HG03039 (cell line): ENCODE data around the gene ITPR1.

Experiments used
- ATAC-seq: cut with Tn5 transposase; IDR thresholded peaks from one replicate; pipeline ENCODE4 v1.9.1; 2021; ENCODE audit warnings: mild to moderate bottlenecking, moderate library complexity; ENCODE audit not compliant: unreplicated experiment

Gene ITPR1

GRCh38 chr3:4633078-4634004, 140.2 kb downstream of the ITPR1 start:
- ATAC-seq = no peak

DNA sequence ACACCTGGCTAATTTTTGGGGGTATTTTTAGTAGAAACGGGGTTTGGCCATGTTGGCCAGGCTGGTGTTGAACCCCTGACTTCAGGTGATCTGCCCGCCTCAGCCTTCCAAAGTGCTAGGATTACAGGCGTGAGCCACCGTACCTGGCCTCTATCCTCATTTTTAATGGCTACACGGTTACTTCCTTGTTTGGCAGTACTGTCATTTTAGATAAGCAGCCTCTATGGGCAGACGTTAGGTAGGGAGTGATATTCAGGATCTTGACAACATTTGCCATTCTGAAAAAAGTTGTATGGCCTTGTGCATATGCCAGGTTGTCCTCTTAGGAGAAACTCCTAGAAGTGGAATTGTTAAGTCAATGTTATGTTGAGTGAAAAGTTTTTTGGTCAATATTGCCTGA, 141.7 kb downstream of the ITPR1 start:
- no peak for ATAC-seq

- no peak for ATAC-seq
These were observed 144.1 kb downstream of the ITPR1 start for GRCh38 chr3:4637265-4637664.

GRCh38 chr3:4641863-4642563, 148.9 kb downstream of the ITPR1 start:
- no peak for ATAC-seq

GRCh38 chr3:4642611-4643010, 149.5 kb downstream of the ITPR1 start:
- ATAC-seq = no peak

DNA sequence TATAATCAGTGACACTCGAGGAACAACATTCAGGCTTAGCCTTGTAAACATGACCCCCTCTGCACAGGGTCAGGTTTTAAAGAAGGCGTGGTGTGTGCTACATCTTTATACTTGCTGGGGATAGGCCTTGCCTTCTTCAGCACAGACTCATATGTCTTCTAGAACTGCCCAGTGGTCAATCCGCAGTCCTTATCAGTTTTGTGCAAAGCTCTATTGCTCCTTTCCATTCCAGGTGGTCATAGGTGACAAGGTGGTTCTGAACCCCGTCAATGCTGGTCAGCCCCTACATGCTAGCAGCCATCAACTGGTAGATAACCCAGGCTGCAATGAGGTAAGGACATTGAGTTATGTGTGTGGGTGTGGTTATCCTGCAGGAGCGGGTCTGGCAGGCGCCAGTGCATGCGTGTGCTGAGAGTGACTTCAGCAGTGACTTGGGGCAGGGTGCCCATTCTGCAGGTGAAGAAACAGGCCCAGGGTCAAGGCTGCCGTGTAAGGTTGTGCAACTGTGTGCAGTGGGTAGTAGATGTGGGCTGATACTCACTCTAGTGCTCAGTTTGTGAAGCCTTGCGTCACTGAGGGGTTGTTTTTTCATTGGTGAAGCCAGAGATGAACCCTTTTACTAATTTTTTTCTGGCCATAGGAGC, 150.9 kb downstream of the ITPR1 start:
- ATAC-seq = no peak

GRCh38 chr3:4644951-4645350, 151.8 kb downstream of the ITPR1 start:
- ATAC-seq = no peak

GRCh38 chr3:4645468-4645867, 152.3 kb downstream of the ITPR1 start:
- ATAC-seq = no peak

DNA sequence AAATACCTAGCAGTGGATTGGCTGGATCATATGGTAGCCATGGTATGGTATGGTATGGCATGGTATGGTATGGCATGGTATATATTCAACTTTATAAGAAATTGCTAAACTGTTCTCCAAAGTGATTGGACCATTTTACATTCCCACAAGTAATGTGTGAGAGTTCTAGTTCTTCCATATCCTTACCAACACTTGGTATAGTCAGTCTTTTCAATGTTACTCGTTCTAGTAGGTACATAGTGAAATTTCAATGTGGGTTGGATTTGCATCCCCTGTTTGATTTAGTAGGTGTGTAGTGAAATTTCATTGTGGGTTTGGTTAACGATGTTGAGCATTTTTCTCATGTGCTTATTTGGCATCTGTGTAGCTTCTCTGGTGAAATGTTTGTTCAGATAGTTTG, 154.3 kb downstream of the ITPR1 start:
- no peak for ATAC-seq

DNA sequence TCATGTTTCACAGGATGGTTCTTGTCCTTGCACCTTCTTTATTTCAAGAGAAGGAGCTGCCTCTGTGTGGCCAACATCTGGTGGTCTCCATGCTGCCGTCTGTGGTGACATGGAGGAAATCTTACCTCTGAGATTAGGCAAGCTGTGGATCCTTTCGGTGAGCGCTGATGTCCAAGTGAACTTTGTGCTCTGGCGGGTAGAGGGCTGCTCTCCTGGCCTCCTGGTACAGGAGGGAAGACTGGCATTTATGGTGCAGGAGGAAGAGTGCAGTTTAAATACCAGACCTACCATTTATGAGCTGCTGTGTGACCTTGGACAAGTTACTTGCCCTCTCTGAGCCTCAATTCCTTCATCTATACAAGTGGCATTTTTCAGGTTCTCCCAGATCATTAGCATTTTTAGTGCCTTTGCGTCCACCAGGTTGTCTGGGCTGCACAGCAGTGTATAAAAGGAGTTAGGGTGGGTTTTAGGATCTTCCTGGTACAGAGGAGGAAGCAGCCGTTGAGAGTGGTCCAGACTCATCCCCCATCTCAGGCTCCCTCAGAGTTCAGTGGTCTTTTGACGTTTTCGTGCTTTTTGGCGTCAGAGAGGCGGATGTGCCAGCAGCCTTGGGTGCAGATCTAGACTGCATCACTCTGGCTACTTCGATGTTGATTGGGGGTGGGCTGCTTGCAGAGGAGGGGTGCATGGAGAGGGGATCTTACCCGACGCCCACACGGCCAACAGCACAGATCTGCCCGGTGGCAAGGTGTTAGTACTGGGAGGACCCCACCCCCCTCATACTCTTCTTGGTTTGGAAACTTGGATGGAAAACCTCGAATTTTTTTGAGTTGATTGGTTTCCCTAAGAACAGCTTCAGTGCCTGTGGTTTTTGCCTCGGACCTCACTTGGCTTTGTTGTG, 162.2 kb downstream of the ITPR1 start:
- no peak for ATAC-seq

- no peak for ATAC-seq
These were observed 162.9 kb downstream of the ITPR1 start for GRCh38 chr3:4656059-4656458.

DNA sequence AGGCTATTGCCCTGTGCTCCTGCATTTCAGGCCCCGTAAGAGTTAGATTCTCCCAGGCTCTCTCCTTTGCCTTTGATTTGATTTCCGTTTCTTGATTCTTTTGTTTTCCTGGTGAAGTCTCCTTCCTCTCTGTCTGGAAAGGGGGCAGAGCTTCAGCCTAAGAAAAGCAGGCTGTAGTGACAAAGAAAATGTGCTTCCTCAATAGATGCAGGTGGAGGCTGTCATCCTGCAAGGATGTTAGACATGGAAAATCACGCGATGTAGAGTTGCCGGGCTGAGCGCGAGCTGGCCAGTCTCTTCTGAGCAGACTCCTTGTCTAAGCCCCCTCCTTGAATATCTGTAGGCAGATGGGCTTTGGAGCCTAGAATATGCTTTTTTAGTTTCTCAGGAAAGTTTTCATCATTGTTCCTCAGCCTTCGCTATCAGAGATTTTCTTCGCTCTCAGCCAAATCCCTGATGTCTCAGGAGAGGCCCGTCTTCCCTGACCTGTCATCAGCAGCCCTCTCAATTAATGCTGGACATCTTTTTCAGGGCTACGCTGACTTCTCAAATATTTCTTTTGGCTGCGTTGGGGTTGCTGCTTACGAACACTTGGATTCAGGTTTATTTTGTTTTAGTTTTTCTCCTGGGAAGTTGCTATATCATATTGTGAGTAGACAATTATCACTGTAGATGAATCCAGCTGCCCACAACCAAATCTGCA, 163.6 kb downstream of the ITPR1 start:
- no peak for ATAC-seq

DNA sequence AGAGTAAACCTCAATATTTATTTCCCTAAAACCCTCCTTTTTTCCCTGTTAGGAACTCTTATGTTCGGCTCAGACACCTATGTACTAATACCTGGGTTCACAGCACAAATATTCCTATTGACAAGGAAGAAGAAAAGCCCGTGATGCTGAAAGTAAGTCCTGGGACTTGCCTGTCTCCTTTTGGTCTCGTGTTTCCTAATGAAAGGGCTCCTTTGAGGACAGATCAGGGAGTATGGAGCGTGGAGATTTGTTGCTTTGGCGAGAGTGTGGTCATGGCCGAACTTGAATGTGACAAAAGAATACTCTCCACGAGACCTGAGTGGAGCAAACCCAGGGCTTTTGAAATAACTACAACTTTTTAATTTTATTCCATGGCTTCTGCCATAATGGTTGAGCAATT, 167.8 kb downstream of the ITPR1 start:
- no peak for ATAC-seq

DNA sequence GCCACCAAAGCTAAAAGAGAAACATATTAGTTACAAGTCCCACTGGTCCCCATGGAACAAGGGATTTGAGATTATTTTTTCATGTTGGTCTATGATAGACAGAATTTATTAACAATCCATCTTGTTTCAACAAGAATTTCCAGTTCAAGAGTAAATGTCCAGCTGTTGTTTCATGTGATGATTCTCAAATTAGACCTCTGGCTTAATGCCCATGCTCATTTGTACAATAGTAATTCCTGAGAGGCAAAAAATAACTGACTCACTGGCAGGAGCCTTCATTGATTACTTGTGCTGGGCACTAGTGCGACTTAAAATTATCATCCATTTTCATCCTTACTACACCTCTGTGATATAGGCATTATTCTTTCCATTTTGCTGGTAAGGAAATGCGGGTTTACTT, 171.3 kb downstream of the ITPR1 start:
- ATAC-seq = no peak

DNA sequence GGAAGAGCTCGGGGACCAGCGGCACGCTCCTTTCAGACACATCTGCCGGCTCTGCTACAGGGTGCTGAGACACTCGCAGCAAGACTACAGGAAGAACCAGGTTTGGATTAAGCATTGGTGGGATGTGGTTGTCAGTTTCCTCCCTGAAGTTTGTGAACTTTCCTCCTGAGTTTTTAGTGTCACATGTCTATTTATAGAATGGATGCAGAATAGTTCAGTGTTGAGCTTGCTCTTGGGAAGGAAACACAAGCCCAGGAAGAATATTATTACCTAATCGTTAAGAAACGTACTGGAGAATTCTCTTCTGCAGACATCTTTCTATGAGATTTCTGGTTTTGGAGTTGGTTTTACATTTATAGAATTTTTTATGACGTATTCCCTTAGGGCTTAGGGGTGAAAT, 172.0 kb downstream of the ITPR1 start:
- ATAC-seq = no peak

GRCh38 chr3:4666071-4666470, 172.9 kb downstream of the ITPR1 start:
- no peak for ATAC-seq

DNA sequence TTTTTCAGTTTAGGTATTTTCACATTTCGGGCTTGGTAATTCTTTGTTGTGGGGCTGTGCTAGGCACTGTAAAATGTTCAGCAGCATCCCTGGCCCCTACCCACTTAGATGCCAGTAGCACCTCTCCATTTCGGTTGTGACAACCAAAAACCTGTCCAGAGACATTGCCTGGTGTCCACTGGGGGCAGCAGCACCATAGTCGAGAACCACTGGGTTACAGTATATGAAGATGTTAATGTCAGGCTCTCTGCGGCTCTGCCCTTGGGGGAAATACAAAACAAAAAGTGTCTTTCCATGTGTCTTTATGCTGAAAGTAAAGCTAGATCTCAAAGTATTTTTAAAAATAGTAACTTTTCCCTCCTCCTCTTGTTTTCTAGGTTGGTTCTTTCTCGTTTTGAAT, 177.2 kb downstream of the ITPR1 start:
- ATAC-seq = no peak

DNA sequence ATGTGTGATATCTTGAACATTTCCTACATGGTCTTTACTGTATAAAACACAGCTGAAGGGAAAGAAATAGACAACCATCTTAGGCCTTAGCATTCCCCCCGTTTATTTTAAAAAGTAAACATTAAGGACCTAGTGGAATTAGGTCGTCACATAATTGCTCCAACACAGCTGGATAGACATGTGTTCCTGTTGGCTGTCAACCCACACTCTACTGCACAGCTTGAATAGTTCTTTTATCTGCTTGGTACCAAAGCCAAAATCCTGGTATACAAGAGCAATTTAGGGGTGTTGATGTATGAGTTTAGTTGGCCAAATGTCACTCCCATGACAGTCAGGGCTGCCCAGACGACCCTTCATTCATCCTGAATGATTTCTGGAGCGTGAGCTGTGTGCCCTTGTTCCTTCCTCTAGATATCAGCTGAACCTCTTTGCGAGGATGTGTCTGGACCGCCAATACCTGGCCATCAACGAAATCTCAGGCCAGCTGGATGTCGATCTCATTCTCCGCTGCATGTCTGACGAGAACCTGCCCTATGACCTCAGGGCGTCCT, 179.7 kb downstream of the ITPR1 start:
- ATAC-seq = no peak

DNA sequence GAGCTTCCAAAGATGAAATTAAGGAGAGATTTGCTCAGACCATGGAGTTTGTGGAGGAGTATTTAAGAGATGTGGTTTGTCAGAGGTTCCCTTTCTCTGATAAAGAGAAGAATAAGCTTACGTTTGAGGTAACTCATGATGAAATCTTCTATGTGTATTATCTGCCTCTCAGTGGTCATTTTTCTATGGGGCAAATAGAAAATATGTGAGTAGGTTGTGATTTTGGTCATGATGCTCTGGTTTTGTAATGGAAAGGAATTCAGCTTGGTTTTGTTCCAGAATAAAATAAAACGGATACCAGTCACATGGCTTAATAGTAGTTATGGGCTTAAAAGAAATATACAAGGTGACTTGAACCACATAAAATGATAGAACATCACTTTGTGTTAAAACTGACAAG, 181.1 kb downstream of the ITPR1 start:
- no peak for ATAC-seq

DNA sequence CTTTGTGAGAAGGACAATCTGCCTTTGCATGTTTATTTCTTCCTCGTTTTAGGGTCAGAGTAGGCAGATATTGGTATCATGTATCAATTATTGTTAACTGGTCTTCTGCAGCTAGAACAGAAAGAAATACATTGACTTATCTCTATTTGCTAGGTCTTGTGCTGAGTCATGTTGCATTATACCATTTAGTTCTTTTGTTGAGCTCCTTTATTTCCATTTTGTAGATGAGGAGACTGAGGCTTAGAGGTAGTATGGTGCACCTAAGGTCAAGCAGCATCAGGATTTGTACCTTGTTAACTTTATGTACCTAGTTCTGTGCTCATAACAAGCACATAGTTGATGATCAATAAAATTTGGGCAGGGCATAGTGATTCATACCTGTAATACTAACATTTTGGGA, 182.6 kb downstream of the ITPR1 start:
- no peak for ATAC-seq
